Panc1 (cell line): ENCODE results near the gene SLX4IP. TPM values are rescaled to one million over a fixed set of nuclear protein-coding genes. Genes with fewer than 3 reads are reported as not detected.

Experiments used
- ATAC-seq: fragments of 200-7000 bp; cut with Tn5 transposase; 2 replicates; pipeline ENCODE4 v1.9.1; 2020; ENCODE audit warnings: mild to moderate bottlenecking, moderate library complexity
- BruUV-seq: library from RNA; stranded (reverse); fragments of 400-500 nt; replicated peaks from 2 replicates; lab custom pipeline; 2021; lab: Mats Ljungman, UMichigan
- CTCF ChIA-PET: fragments of 300-600 bp; sonication (Branson Sonifier 250); formaldehyde crosslinking; loops from one replicate; lab custom pipeline; 2022; ENCODE audit warnings: antibody characterized with exemption; lab: Charles Lee
- POLR2A ChIA-PET: fragments of 300-600 bp; sonication (Branson Sonifier 250); formaldehyde crosslinking; loops from one replicate; lab custom pipeline; 2022; ENCODE audit warnings: antibody characterized with exemption; lab: Charles Lee
- DNase-seq: peaks from one replicate; pipeline ENCODE4 v3.0.0-alpha.2; 2010; ENCODE audit warnings: low read depth, low spot score
- H3K27ac ChIP-seq: 2 replicates; pipeline ENCODE4 v1.5.1; 2011; ENCODE audit warnings: mild to moderate bottlenecking, low read length, inconsistent platforms
- H3K27me3 ChIP-seq: fragments of 200-500 bp; sonication (Bioruptor generic); 2 replicates; pipeline ENCODE4 v1.6.0; 2014; ENCODE audit warnings: low read length, inconsistent platforms; ENCODE audit not compliant: control insufficient read depth, insufficient read depth
- H3K36me3 ChIP-seq: fragments of 200-500 bp; sonication (Bioruptor generic); 2 replicates; pipeline ENCODE4 v1.5.1; 2014; ENCODE audit warnings: inconsistent platforms, mild to moderate bottlenecking, low read length, moderate library complexity; ENCODE audit not compliant: control insufficient read depth, insufficient read depth
- H3K4me1 ChIP-seq: 2 replicates; pipeline ENCODE4 v1.5.1; 2011; ENCODE audit warnings: inconsistent platforms, mild to moderate bottlenecking, low read length, moderate library complexity; ENCODE audit not compliant: control insufficient read depth, insufficient read depth
- H3K4me3 ChIP-seq, 2 experiments: 2 replicates each; pipeline ENCODE4 v1.5.1; 2011 to 2012; ENCODE audit warnings: low read depth in 2 of 2, low read length in 2 of 2, mild to moderate bottlenecking in 2 of 2, inconsistent platforms in 1 of 2, moderate library complexity in 1 of 2
- H3K9me3 ChIP-seq: fragments of 200-500 bp; sonication (Bioruptor generic); 2 replicates; pipeline ENCODE4 v1.5.1; 2014; ENCODE audit warnings: low read depth, mild to moderate bottlenecking, inconsistent platforms, low read length, moderate library complexity; ENCODE audit not compliant: control insufficient read depth, insufficient read depth
- POLR2AphosphoS5 ChIP-seq: IDR thresholded peaks from 2 replicates; pipeline ENCODE4 v1.6.1; 2012; ENCODE audit warnings: mild to moderate bottlenecking, low read depth, low read length, moderate library complexity
- SIN3A ChIP-seq: IDR thresholded peaks from 2 replicates; pipeline ENCODE4 v1.6.1; 2012; ENCODE audit warnings: low read depth, mild to moderate bottlenecking, low read length, moderate library complexity, borderline replicate concordance; ENCODE audit not compliant: insufficient read depth
- TCF7L2 ChIP-seq: IDR thresholded peaks from 2 replicates; pipeline ENCODE4 v1.6.1; 2011; ENCODE audit warnings: mild to moderate bottlenecking, low read depth, low read length, inconsistent platforms
- in situ Hi-C: cut with HindIII; loops from 2 replicates; pipeline ENCODE4 v1.10.0; 2016; ENCODE audit warnings: low sequenced_read_pairs, low pct_unique_long_range_greater_than_20kb
- intact Hi-C: fragments of 100-400 bp; cut with micrococcal nuclease; formaldehyde crosslinking; loops from one replicate; pipeline ENCODE4 v1.10.0; 2022; ENCODE audit not compliant: unreplicated experiment
- total RNA-seq: library from RNA; stranded (reverse); gene quantifications from one replicate; pipeline ENCODE4 v1.2.1, GENCODE V29; 2021; ENCODE audit not compliant: unreplicated experiment
- TF ChIP-seq, protein P1 (sequence below), 2 experiments: IDR thresholded peaks; 2 replicates each; pipeline ENCODE4 v1.6.1; 2011 to 2012; ENCODE audit warnings: low read depth in 2 of 2, control low read depth in 1 of 2, low read length in 1 of 2, mild to moderate bottlenecking in 1 of 2, moderate library complexity in 1 of 2; ENCODE audit not compliant: insufficient read depth in 1 of 2
- TF ChIP-seq, protein P2 (sequence below): fragments of 450-650 bp; IDR thresholded peaks from 2 replicates; pipeline ENCODE4 v1.5.1; 2017; ENCODE audit warnings: mild to moderate bottlenecking

Gene SLX4IP
- total RNA-seq, 1 experiment from 2014 or later = 5.4 TPM

DNA sequence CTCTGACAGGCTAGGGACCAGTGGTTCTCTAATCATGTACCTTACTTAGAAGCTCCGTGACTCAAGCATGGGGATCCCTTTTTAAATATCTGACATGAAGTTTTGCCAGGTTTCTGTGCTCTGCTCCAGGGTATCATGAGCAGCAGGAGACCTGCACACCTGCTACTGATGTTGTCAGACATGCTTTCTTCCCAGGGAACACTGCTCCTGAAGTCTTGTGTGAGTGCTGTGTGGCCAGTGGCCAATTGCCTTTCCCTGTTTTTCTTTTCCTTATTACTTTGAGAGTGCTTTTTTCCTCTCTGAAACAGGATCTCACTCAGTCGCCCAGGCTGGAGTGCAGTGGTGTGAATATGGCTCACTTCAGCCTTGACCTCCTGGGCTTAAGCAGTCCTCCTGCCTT, 26.4 kb downstream of the SLX4IP start:
- H3K27me3 ChIP-seq = no peaks in the 10 kb centered on the region
- ChIA-PET POLR2A (no interaction called here), CTCF (no interaction called here)
- H3K4me3 ChIP-seq = no peak overlapping the region
- H3K4me1 ChIP-seq = no peaks in the 10 kb centered on the region
- H3K36me3 ChIP-seq = no peaks in the 10 kb centered on the region
- no peak for TF ChIP-seq SIN3A
- DNase-seq = no peak
- in situ Hi-C loops (no loop called here), intact Hi-C loops (loop anchor here (10.0 kb wide), 1 partner anchor 813 kb away; no protein-coding TSS in a partner anchor)
- no peaks in the 10 kb centered on the region for H3K9me3 ChIP-seq
- BruUV-seq = no TSS peak
- no peak for ATAC-seq
- no peak overlapping the region for H3K27ac ChIP-seq

DNA sequence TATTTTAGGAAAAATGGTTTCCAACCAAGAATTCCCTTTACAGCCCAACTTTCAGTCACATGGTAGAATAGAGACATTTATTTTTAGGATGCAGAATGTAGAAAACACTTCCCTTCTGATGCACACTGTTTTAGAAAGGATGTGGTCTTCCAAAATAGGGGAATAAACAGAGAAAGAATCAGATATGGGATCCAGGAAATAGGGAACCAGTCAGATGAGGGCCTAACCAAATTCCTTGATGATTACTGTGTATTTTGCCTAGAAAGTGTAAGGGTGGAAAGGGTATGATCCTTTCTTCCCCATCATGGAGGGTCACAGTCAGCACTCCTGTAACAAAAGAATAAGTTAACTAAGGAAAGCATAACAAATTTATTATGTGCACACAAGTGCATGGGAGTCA, 27.4 kb downstream of the SLX4IP start:
- H3K36me3 ChIP-seq = no peaks in the 10 kb centered on the region
- intact Hi-C loops (loop anchor here (10.0 kb wide), 1 partner anchor 812 kb away; no protein-coding TSS in a partner anchor), in situ Hi-C loops (no loop called here)
- no peaks in the 10 kb centered on the region for H3K27me3 ChIP-seq
- ChIA-PET CTCF (no interaction called here), POLR2A (no interaction called here)
- ATAC-seq = no peak
- BruUV-seq = no TSS peak
- no peaks in the 10 kb centered on the region for H3K4me1 ChIP-seq
- H3K4me3 ChIP-seq = no peak overlapping the region
- no peak for DNase-seq
- no peaks in the 10 kb centered on the region for H3K9me3 ChIP-seq
- no peak overlapping the region for H3K27ac ChIP-seq
- no peak for TF ChIP-seq TCF7L2
- TF ChIP-seq, protein P1, sequence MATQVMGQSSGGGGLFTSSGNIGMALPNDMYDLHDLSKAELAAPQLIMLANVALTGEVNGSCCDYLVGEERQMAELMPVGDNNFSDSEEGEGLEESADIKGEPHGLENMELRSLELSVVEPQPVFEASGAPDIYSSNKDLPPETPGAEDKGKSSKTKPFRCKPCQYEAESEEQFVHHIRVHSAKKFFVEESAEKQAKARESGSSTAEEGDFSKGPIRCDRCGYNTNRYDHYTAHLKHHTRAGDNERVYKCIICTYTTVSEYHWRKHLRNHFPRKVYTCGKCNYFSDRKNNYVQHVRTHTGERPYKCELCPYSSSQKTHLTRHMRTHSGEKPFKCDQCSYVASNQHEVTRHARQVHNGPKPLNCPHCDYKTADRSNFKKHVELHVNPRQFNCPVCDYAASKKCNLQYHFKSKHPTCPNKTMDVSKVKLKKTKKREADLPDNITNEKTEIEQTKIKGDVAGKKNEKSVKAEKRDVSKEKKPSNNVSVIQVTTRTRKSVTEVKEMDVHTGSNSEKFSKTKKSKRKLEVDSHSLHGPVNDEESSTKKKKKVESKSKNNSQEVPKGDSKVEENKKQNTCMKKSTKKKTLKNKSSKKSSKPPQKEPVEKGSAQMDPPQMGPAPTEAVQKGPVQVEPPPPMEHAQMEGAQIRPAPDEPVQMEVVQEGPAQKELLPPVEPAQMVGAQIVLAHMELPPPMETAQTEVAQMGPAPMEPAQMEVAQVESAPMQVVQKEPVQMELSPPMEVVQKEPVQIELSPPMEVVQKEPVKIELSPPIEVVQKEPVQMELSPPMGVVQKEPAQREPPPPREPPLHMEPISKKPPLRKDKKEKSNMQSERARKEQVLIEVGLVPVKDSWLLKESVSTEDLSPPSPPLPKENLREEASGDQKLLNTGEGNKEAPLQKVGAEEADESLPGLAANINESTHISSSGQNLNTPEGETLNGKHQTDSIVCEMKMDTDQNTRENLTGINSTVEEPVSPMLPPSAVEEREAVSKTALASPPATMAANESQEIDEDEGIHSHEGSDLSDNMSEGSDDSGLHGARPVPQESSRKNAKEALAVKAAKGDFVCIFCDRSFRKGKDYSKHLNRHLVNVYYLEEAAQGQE (IDR thresholded peaks at IDR 0.05; ENCODE audit: insufficient read depth in 1 of 2, low read depth in 2 of 2, low read length in 1 of 2) = no peak
- no peak for TF ChIP-seq SIN3A
- TF ChIP-seq, protein P2, sequence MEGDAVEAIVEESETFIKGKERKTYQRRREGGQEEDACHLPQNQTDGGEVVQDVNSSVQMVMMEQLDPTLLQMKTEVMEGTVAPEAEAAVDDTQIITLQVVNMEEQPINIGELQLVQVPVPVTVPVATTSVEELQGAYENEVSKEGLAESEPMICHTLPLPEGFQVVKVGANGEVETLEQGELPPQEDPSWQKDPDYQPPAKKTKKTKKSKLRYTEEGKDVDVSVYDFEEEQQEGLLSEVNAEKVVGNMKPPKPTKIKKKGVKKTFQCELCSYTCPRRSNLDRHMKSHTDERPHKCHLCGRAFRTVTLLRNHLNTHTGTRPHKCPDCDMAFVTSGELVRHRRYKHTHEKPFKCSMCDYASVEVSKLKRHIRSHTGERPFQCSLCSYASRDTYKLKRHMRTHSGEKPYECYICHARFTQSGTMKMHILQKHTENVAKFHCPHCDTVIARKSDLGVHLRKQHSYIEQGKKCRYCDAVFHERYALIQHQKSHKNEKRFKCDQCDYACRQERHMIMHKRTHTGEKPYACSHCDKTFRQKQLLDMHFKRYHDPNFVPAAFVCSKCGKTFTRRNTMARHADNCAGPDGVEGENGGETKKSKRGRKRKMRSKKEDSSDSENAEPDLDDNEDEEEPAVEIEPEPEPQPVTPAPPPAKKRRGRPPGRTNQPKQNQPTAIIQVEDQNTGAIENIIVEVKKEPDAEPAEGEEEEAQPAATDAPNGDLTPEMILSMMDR = no peak
- TF ChIP-seq POLR2AphosphoS5 = no peak

DNA sequence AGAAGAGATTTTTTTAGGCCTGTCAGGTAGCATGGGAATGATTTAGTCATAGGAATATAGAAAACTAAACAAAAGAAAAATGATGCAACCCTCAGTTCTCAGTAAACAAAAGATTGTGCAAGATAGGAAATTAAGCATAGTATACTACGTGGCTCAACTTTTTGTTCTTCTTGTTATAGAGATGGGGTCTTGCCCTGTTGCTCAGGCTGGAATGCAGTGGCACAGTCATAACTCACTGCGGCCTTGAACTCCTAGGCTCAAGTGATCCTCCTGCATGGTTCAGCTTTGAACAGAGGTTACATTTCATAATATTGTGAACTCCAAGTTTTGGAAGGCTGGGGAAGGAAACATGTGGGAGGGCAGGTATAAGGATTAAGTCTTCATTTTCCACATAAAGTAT, 28.5 kb downstream of the SLX4IP start:
- Histone ChIP-seq H3K36me3 (no peaks in the 10 kb centered on the region), H3K4me1 (no peaks in the 10 kb centered on the region), H3K4me3 (no peak overlapping the region), H3K9me3 (no peaks in the 10 kb centered on the region), H3K27me3 (no peaks in the 10 kb centered on the region), H3K27ac (no peak overlapping the region)
- in situ Hi-C loops = no loop called here
- intact Hi-C loops = loop anchor here (10.0 kb wide), 1 partner anchor 811 kb away; no protein-coding TSS in a partner anchor
- no peak for ATAC-seq
- DNase-seq = no peak
- no peak for TF ChIP-seq SIN3A
- no peak for TF ChIP-seq POLR2AphosphoS5
- TF ChIP-seq, protein P1 (IDR thresholded peaks at IDR 0.05; ENCODE audit: insufficient read depth in 1 of 2, low read depth in 2 of 2, low read length in 1 of 2) = no peak
- TF ChIP-seq TCF7L2 = no peak
- TF ChIP-seq, protein P2 = no peak
- ChIA-PET POLR2A (interaction anchor here (0.6 kb wide), 1 partner anchor 10 kb away, joined by 4 read pairs; no protein-coding TSS in a partner anchor), CTCF (no interaction called here)
- no TSS peak for BruUV-seq
